ENCODE results near the gene TTLL13. TPM values are rescaled to one million over a fixed set of nuclear protein-coding genes. Genes with fewer than 3 reads are reported as not detected.

Gene TTLL13
- total RNA-seq, 1 experiment from 2014 or later = not detected

DNA sequence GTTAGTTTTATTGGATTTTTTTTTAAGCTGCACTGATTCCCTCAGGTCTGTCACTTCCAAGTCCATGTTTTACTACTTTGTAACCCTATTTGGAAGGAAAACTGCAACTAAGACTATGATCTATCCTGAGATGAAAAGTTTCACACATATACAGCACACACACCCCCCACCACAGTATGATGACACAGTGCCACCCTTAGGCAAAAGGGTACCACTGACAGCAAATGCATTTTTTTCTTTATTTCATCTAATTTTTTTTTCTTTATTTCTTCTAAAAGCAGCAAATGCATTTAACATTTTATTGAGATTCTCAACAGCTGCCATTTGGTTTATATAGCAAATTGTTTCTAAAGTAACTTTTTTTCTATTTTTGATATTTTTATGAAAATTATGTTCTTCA, 37.3 kb downstream of the TTLL13 start:
- no peak for TF ChIP-seq EZH2phosphoT487 (IDR thresholded peaks at IDR 0.05; ENCODE audit: borderline replicate concordance, low read length)
- TF ChIP-seq, protein P1, sequence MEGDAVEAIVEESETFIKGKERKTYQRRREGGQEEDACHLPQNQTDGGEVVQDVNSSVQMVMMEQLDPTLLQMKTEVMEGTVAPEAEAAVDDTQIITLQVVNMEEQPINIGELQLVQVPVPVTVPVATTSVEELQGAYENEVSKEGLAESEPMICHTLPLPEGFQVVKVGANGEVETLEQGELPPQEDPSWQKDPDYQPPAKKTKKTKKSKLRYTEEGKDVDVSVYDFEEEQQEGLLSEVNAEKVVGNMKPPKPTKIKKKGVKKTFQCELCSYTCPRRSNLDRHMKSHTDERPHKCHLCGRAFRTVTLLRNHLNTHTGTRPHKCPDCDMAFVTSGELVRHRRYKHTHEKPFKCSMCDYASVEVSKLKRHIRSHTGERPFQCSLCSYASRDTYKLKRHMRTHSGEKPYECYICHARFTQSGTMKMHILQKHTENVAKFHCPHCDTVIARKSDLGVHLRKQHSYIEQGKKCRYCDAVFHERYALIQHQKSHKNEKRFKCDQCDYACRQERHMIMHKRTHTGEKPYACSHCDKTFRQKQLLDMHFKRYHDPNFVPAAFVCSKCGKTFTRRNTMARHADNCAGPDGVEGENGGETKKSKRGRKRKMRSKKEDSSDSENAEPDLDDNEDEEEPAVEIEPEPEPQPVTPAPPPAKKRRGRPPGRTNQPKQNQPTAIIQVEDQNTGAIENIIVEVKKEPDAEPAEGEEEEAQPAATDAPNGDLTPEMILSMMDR (conservative IDR thresholded peaks at IDR 0.05; ENCODE audit: low read depth, low read length) = peak; percentile 80
- TF ChIP-seq EZH2 (IDR thresholded peaks at IDR 0.05; ENCODE audit: low read length, unreplicated experiment) = no peak
- Histone ChIP-seq H4K20me1 (ENCODE audit: low read length) (no peaks in the 10 kb centered on the region), H3K27me3 (ENCODE audit: low read length) (no peaks in the 10 kb centered on the region), H3F3A (ENCODE audit: low read length, unreplicated experiment) (no peaks in the 10 kb centered on the region), H3K4me1 (ENCODE audit: insufficient read depth, low read length) (no peaks in the 10 kb centered on the region), H3K79me2 (ENCODE audit: low read length) (no peaks in the 10 kb centered on the region), H3K4me3 (ENCODE audit: low read length) (no peak overlapping the region), H3K36me3 (ENCODE audit: low read depth, low read length) (no peaks in the 10 kb centered on the region), H3K4me2 (ENCODE audit: low read length) (no peak overlapping the region), H2AFZ (ENCODE audit: low read length) (no peak overlapping the region), H3K9me3 (ENCODE audit: low read length) (no peaks in the 10 kb centered on the region), H3K9me2 (replicated peaks; ENCODE audit: low read length) (no peaks in the 10 kb centered on the region), H3K27ac (ENCODE audit: low read length) (no peak overlapping the region), H3K9ac (ENCODE audit: low read length) (no peak overlapping the region)
- intact Hi-C loops (cut with micrococcal nuclease) = loop anchor here (1.0 to 2.0 kb wide), 2 partner anchors 52 to 143 kb away; partner anchors contain the start of gene GDPGP1
- peak; percentile 69 for ATAC-seq
- no TSS peak for BruUV-seq (replicated peaks)
- POLR2A ChIA-PET (ENCODE audit: unreplicated experiment) = no interaction called here
- DNase-seq = peak; percentile 58
- CTCF ChIA-PET = interaction anchor here (0.6 kb wide), 1 partner anchor 85 kb away, joined by 3 read pairs; no protein-coding TSS in a partner anchor

DNA sequence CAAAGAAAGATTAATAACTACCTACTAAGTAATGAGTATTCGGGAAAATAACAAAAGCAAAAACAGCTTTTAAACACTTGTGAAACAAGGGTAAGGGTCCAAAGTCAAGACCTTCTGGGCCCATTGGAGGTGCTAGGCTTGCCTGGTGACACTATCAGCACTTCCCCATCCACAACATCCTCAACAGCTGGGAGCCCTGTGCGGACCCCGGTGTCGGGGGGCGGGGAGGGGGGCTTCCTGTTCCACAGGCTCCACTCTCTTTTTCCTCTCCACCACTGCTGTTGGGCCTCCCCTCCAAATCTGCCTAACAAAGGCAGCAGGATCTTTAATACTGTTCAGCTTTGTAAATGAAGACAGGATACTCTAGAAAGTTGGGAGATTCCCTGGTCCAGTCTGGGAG, 37.7 kb downstream of the TTLL13 start:
- Histone ChIP-seq H3K27me3 (ENCODE audit: low read length) (no peaks in the 10 kb centered on the region), H3K9me2 (replicated peaks; ENCODE audit: low read length) (no peaks in the 10 kb centered on the region), H4K20me1 (ENCODE audit: low read length) (no peaks in the 10 kb centered on the region), H3K27ac (ENCODE audit: low read length) (no peak overlapping the region), H3K4me2 (ENCODE audit: low read length) (no peak overlapping the region), H2AFZ (ENCODE audit: low read length) (no peak overlapping the region), H3K4me3 (ENCODE audit: low read length) (no peak overlapping the region), H3K36me3 (ENCODE audit: low read depth, low read length) (no peaks in the 10 kb centered on the region), H3K79me2 (ENCODE audit: low read length) (no peaks in the 10 kb centered on the region), H3K9me3 (ENCODE audit: low read length) (no peaks in the 10 kb centered on the region), H3K4me1 (ENCODE audit: insufficient read depth, low read length) (no peaks in the 10 kb centered on the region), H3K9ac (ENCODE audit: low read length) (no peak overlapping the region), H3F3A (ENCODE audit: low read length, unreplicated experiment) (no peaks in the 10 kb centered on the region)
- TF ChIP-seq EZH2 (IDR thresholded peaks at IDR 0.05; ENCODE audit: low read length, unreplicated experiment) = no peak
- TF ChIP-seq, protein P1 (conservative IDR thresholded peaks at IDR 0.05; ENCODE audit: low read depth, low read length) = no peak
- no peak for TF ChIP-seq EZH2phosphoT487 (IDR thresholded peaks at IDR 0.05; ENCODE audit: borderline replicate concordance, low read length)
- intact Hi-C loops (cut with micrococcal nuclease) = loop anchor here (2.0 kb wide), 1 partner anchor 52 kb away; the partner anchor contains the start of gene GDPGP1
- ChIA-PET POLR2A (ENCODE audit: unreplicated experiment) (no interaction called here), CTCF (interaction anchor here (0.6 kb wide), 1 partner anchor 86 kb away, joined by 3 read pairs; no protein-coding TSS in a partner anchor)
- ATAC-seq (no peak), DNase-seq (no peak)
- BruUV-seq (replicated peaks) = no TSS peak

GRCh38 chr15:90287946-90288345, 38.6 kb downstream of the TTLL13 start:
- H4K20me1 ChIP-seq (ENCODE audit: low read length) = no peaks in the 10 kb centered on the region
- DNase-seq (no peak), ATAC-seq (no peak)
- CTCF ChIA-PET = no interaction called here
- BruUV-seq (replicated peaks) = no TSS peak
- no peaks in the 10 kb centered on the region for H3K36me3 ChIP-seq (ENCODE audit: low read depth, low read length)
- POLR2A ChIA-PET (ENCODE audit: unreplicated experiment) = no interaction called here
- H3K9me2 ChIP-seq (replicated peaks; ENCODE audit: low read length) = no peaks in the 10 kb centered on the region
- H3K4me1 ChIP-seq (ENCODE audit: insufficient read depth, low read length) = no peaks in the 10 kb centered on the region
- H3K27ac ChIP-seq (ENCODE audit: low read length) = no peak overlapping the region
- intact Hi-C loops (cut with micrococcal nuclease) = loop anchor here (2.0 kb wide), 1 partner anchor 53 kb away; the partner anchor contains the start of gene GDPGP1
- H3K4me3 ChIP-seq (ENCODE audit: low read length) = no peak overlapping the region
- H3K9ac ChIP-seq (ENCODE audit: low read length) = no peak overlapping the region
- no peaks in the 10 kb centered on the region for H3F3A ChIP-seq (ENCODE audit: low read length, unreplicated experiment)
- no peaks in the 10 kb centered on the region for H3K27me3 ChIP-seq (ENCODE audit: low read length)
- TF ChIP-seq EZH2phosphoT487 (IDR thresholded peaks at IDR 0.05; ENCODE audit: borderline replicate concordance, low read length) (no peak), EZH2 (IDR thresholded peaks at IDR 0.05; ENCODE audit: low read length, unreplicated experiment) (no peak)
- TF ChIP-seq, protein P1 (conservative IDR thresholded peaks at IDR 0.05; ENCODE audit: low read depth, low read length) = no peak
- no peak overlapping the region for H3K4me2 ChIP-seq (ENCODE audit: low read length)
- H3K79me2 ChIP-seq (ENCODE audit: low read length) = no peaks in the 10 kb centered on the region
- no peaks in the 10 kb centered on the region for H3K9me3 ChIP-seq (ENCODE audit: low read length)
- no peak overlapping the region for H2AFZ ChIP-seq (ENCODE audit: low read length)
